Measurements from ENCODE around the gene MTHFSD.

The MTHFSD gene

GRCh38 chr16:86499889-86500707, 54.9 kb downstream of the MTHFSD start:
- DNase-seq: no peak

GRCh38 chr16:86499440-86499786, 55.6 kb downstream of the MTHFSD start:
- no peak for DNase-seq

- DNase-seq: no peak
Observed at GRCh38 chr16:86498671-86499439, 56.2 kb downstream of the MTHFSD start.

GRCh38 chr16:86498155-86498670, 56.8 kb downstream of the MTHFSD start:
- DNase-seq: no peak

- no peak for DNase-seq
Observed at GRCh38 chr16:86497551-86498021, 57.4 kb downstream of the MTHFSD start.

GRCh38 chr16:86496929-86497461, 58.0 kb downstream of the MTHFSD start:
- no peak for DNase-seq

- DNase-seq: no peak
Observed at GRCh38 chr16:86496262-86496928, 58.6 kb downstream of the MTHFSD start.

- no peak for DNase-seq
Observed at GRCh38 chr16:86495756-86496261, 59.2 kb downstream of the MTHFSD start.

- no peak for DNase-seq
Observed at GRCh38 chr16:86495357-86495701, 59.7 kb downstream of the MTHFSD start.

- no peak for DNase-seq
Observed at GRCh38 chr16:86494565-86495356, 60.3 kb downstream of the MTHFSD start.

- DNase-seq: no peak
Observed at GRCh38 chr16:86494039-86494564, 60.9 kb downstream of the MTHFSD start.

- DNase-seq: no peak
Observed at GRCh38 chr16:86492961-86493629, 61.9 kb downstream of the MTHFSD start.

GRCh38 chr16:86492267-86492960, 62.6 kb downstream of the MTHFSD start:
- no peak for DNase-seq

- no peak for DNase-seq
Observed at GRCh38 chr16:86491640-86492023, 63.4 kb downstream of the MTHFSD start.

GRCh38 chr16:86490859-86491639, 64.0 kb downstream of the MTHFSD start:
- no peak for DNase-seq

- no peak for DNase-seq
Observed at GRCh38 chr16:86485746-86486145, 69.3 kb downstream of the MTHFSD start.

- no peak for DNase-seq
Observed at GRCh38 chr16:86484240-86484639, 70.8 kb downstream of the MTHFSD start.

GRCh38 chr16:86481607-86482006, 73.4 kb downstream of the MTHFSD start:
- DNase-seq: no peak

GRCh38 chr16:86480444-86480843, 74.6 kb downstream of the MTHFSD start:
- DNase-seq: no peak

Measured in activated CD4-positive, alpha-beta T cell treated with anti-CD3 and anti-CD28 coated beads for 1 hour (primary cell).